Subcutaneous abdominal adipose tissue (tissue), 5 donors: ENCODE results near the gene PROSER1.
A peak's percentile ranks its signal among the peaks of the same experiment; 100 is the strongest.

Source experiments
- H3K27ac ChIP-seq: one replicate; pipeline ENCODE4 v1.7.0; 2013; ENCODE audit warnings: low read depth, mild to moderate bottlenecking, inconsistent platforms, low read length, moderate library complexity
- H3K27me3 ChIP-seq, 5 donors: one replicate each; pipeline ENCODE4 v1.7.0; 2013; ENCODE audit warnings: low read length in 5 of 5, inconsistent platforms in 1 of 5; ENCODE audit not compliant: control insufficient read depth in 5 of 5, insufficient read depth in 4 of 5
- H3K36me3 ChIP-seq, 5 donors: one replicate each; pipeline ENCODE4 v1.7.0; 2013; ENCODE audit warnings: low read length in 5 of 5; ENCODE audit not compliant: control insufficient read depth in 5 of 5, insufficient read depth in 5 of 5
- H3K4me1 ChIP-seq, 5 donors: one replicate each; pipeline ENCODE4 v1.7.0; 2013; ENCODE audit warnings: low read length in 5 of 5, mild to moderate bottlenecking in 3 of 5, moderate library complexity in 1 of 5; ENCODE audit not compliant: control insufficient read depth in 5 of 5, insufficient read depth in 5 of 5
- H3K4me3 ChIP-seq, 5 donors: one replicate each; pipeline ENCODE4 v1.7.0; 2013; ENCODE audit warnings: low read length in 5 of 5, low read depth in 1 of 5
- H3K9ac ChIP-seq, 5 donors: one replicate each; pipeline ENCODE4 v1.7.0; 2013; ENCODE audit warnings: low read length in 5 of 5, mild to moderate bottlenecking in 4 of 5, moderate library complexity in 3 of 5
- H3K9me3 ChIP-seq, 5 donors: one replicate each; pipeline ENCODE4 v1.7.0; 2013; ENCODE audit warnings: low read length in 5 of 5; ENCODE audit not compliant: control insufficient read depth in 5 of 5
- donor health status: healthy.
- donor health status: healthy.
- donor health status: healthy.
- donor health status: healthy.
- donor health status: healthy.

PROSER1 gene

GRCh38 chr13:39035204-39035603, 2.7 kb downstream of the PROSER1 start:
- peak overlapping the region; percentile 11 to 91 (median 82) for H3K9ac ChIP-seq
- H3K9me3 ChIP-seq = no peaks in the 10 kb centered on the region
- H3K4me1 ChIP-seq = peaks cover 6 to 45% (median 42%) of the 10 kb centered on the region in 5 donors
- no peak overlapping the region for H3K27ac ChIP-seq
- peak overlapping the region in 3 of 5 donors; percentile 1 to 95 (median 30) for H3K4me3 ChIP-seq
- H3K27me3 ChIP-seq = peaks cover 0 to 2% (median 0%) of the 10 kb centered on the region in 5 donors
- peaks cover 0 to 3% (median 0%) of the 10 kb centered on the region in 5 donors for H3K36me3 ChIP-seq

- no peak overlapping the region for H3K27ac ChIP-seq
- no peaks in the 10 kb centered on the region for H3K9me3 ChIP-seq
- peaks cover 0 to 4% (median 2%) of the 10 kb centered on the region in 5 donors for H3K36me3 ChIP-seq
- peak overlapping the region in 1 of 5 donors; percentile 39 for H3K9ac ChIP-seq
- no peak overlapping the region for H3K4me3 ChIP-seq
- peaks cover 6 to 36% (median 34%) of the 10 kb centered on the region in 5 donors for H3K4me1 ChIP-seq
- peaks cover 0 to 2% (median 0%) of the 10 kb centered on the region in 5 donors for H3K27me3 ChIP-seq
Measured at GRCh38 chr13:39034085-39034484, 3.8 kb downstream of the PROSER1 start.

- no peak overlapping the region for H3K27ac ChIP-seq
- H3K4me1 ChIP-seq = peaks cover 2 to 27% (median 26%) of the 10 kb centered on the region in 5 donors
- no peaks in the 10 kb centered on the region for H3K27me3 ChIP-seq
- no peak overlapping the region for H3K4me3 ChIP-seq
- H3K36me3 ChIP-seq = peaks cover 8 to 19% (median 10%) of the 10 kb centered on the region in 5 donors
- no peaks in the 10 kb centered on the region for H3K9me3 ChIP-seq
- H3K9ac ChIP-seq = no peak overlapping the region
Measured at GRCh38 chr13:39032150-39032549, 5.7 kb downstream of the PROSER1 start.

- no peaks in the 10 kb centered on the region for H3K9me3 ChIP-seq
- H3K27ac ChIP-seq = no peak overlapping the region
- no peak overlapping the region for H3K9ac ChIP-seq
- H3K4me1 ChIP-seq = no peaks in the 10 kb centered on the region
- no peak overlapping the region for H3K4me3 ChIP-seq
- no peaks in the 10 kb centered on the region for H3K27me3 ChIP-seq
- H3K36me3 ChIP-seq = peaks cover 57 to 79% (median 74%) of the 10 kb centered on the region in 5 donors
Measured at GRCh38 chr13:39025433-39025839, 12.5 kb downstream of the PROSER1 start.

- no peak overlapping the region for H3K9ac ChIP-seq
- H3K27ac ChIP-seq = no peak overlapping the region
- no peaks in the 10 kb centered on the region for H3K4me1 ChIP-seq
- peaks cover 57 to 77% (median 74%) of the 10 kb centered on the region in 5 donors for H3K36me3 ChIP-seq
- no peaks in the 10 kb centered on the region for H3K9me3 ChIP-seq
- H3K27me3 ChIP-seq = no peaks in the 10 kb centered on the region
- H3K4me3 ChIP-seq = no peak overlapping the region
Measured at GRCh38 chr13:39023761-39024160, 14.1 kb downstream of the PROSER1 start.

GRCh38 chr13:39023316-39023715, 14.6 kb downstream of the PROSER1 start:
- Histone ChIP-seq H3K9me3 (no peaks in the 10 kb centered on the region), H3K4me3 (no peak overlapping the region), H3K27me3 (no peaks in the 10 kb centered on the region), H3K9ac (no peak overlapping the region), H3K27ac (no peak overlapping the region), H3K4me1 (no peaks in the 10 kb centered on the region), H3K36me3 (peaks cover 55 to 74% (median 70%) of the 10 kb centered on the region in 5 donors)

- Histone ChIP-seq H3K27ac (no peak overlapping the region), H3K4me1 (no peaks in the 10 kb centered on the region), H3K36me3 (peaks cover 61 to 72% (median 68%) of the 10 kb centered on the region in 5 donors), H3K9ac (no peak overlapping the region), H3K4me3 (no peak overlapping the region), H3K27me3 (no peaks in the 10 kb centered on the region), H3K9me3 (no peaks in the 10 kb centered on the region)
Measured at GRCh38 chr13:39020853-39021462, 16.9 kb downstream of the PROSER1 start.

- Histone ChIP-seq H3K9ac (no peak overlapping the region), H3K9me3 (no peaks in the 10 kb centered on the region), H3K4me1 (no peaks in the 10 kb centered on the region), H3K27me3 (no peaks in the 10 kb centered on the region), H3K36me3 (peaks cover 57 to 73% (median 66%) of the 10 kb centered on the region in 5 donors), H3K27ac (no peak overlapping the region), H3K4me3 (no peak overlapping the region)
Measured at GRCh38 chr13:39016787-39017186, 21.1 kb downstream of the PROSER1 start.

GRCh38 chr13:39016087-39016486, 21.8 kb downstream of the PROSER1 start:
- Histone ChIP-seq H3K9ac (no peak overlapping the region), H3K4me1 (no peaks in the 10 kb centered on the region), H3K9me3 (no peaks in the 10 kb centered on the region), H3K27ac (no peak overlapping the region), H3K36me3 (peaks cover 57 to 74% (median 66%) of the 10 kb centered on the region in 5 donors), H3K27me3 (no peaks in the 10 kb centered on the region), H3K4me3 (no peak overlapping the region)

GRCh38 chr13:39013462-39013861, 24.4 kb downstream of the PROSER1 start:
- H3K9me3 ChIP-seq = no peaks in the 10 kb centered on the region
- no peak overlapping the region for H3K27ac ChIP-seq
- H3K9ac ChIP-seq = no peak overlapping the region
- no peaks in the 10 kb centered on the region for H3K27me3 ChIP-seq
- peaks cover 65 to 84% (median 74%) of the 10 kb centered on the region in 5 donors for H3K36me3 ChIP-seq
- H3K4me3 ChIP-seq = no peak overlapping the region
- H3K4me1 ChIP-seq = no peaks in the 10 kb centered on the region
